GM12878 (cell line): Measurements from ENCODE around the gene TAGLN3. TPM values are rescaled to one million over a fixed set of nuclear protein-coding genes. Genes with fewer than 3 reads are reported as not detected.

Experiments used
- EGR1 ChIP-seq, 2 experiments: IDR thresholded peaks; 1 replicate in 1 of 2; 2 replicates in 1 of 2; pipeline ENCODE4 v1.6.1; 2011 to 2012; ENCODE audit warnings: low read depth in 2 of 2, low read length in 2 of 2, borderline replicate concordance in 1 of 2, mild to moderate bottlenecking in 1 of 2, moderate library complexity in 1 of 2
- IKZF2 ChIP-seq, 2 experiments: fragments of 450-650 bp; IDR thresholded peaks; 2 replicates each; pipeline ENCODE4 v1.6.1; 2017; ENCODE audit warnings: mild to moderate bottlenecking in 2 of 2, moderate library complexity in 2 of 2
- ZNF274 ChIP-seq: IDR thresholded peaks from one replicate; pipeline ENCODE4 v1.8.0; 2011; ENCODE audit not compliant: insufficient read length, insufficient read depth
- polyA plus RNA-seq, 11 experiments: library from polyadenylated mRNA; depleted of rRNA in 4 of 11; unstranded in 6 of 11; stranded (reverse) in 5 of 11; fragments of >200 nt; fragmentation: Nextera tagmentation in 4 of 11; fragmentation: Illumina TruSeq in 1 of 11; extraction: Ambion mirVana in 4 of 11; extraction: Trizol in 1 of 11; gene quantifications; 1 replicate in 1 of 11; 2 replicates in 10 of 11; pipeline versions ENCODE4 v1.2.1 to v1.2.3, GENCODE V29; 2011 to 2016; ENCODE audit warnings: inconsistent platforms in 2 of 11, missing spikeins in 2 of 11, low read depth in 1 of 11
- total RNA-seq, 4 experiments: library from RNA; depleted of rRNA in 3 of 4; stranded (reverse); fragments of >200 nt in 3 of 4; fragmentation: Illumina TruSeq in 1 of 4; extraction: Trizol in 1 of 4; gene quantifications; 2 replicates each; pipeline versions ENCODE4 v1.2.1 to v1.2.3, GENCODE V29; 2013 to 2021
- TF ChIP-seq, protein P1 (sequence below): fragments of 450-650 bp; formaldehyde crosslinking; IDR thresholded peaks from 2 replicates; pipeline ENCODE4 v1.4.0; 2020; ENCODE audit warnings: mild to moderate bottlenecking, moderate library complexity
- TF ChIP-seq, protein P2 (sequence below): fragments of 450-650 bp; IDR thresholded peaks from 2 replicates; pipeline ENCODE4 v1.6.1; 2017; ENCODE audit warnings: antibody characterized with exemption, mild to moderate bottlenecking, moderate library complexity

The TAGLN3 gene
- total and polyA plus RNA-seq, 10 of the 15 experiments (the other 5 are each of a cell fraction or from before 2014, with no cell fraction given): 0.06 to 0.53 (median 0.12) TPM; not detected in 3

DNA sequence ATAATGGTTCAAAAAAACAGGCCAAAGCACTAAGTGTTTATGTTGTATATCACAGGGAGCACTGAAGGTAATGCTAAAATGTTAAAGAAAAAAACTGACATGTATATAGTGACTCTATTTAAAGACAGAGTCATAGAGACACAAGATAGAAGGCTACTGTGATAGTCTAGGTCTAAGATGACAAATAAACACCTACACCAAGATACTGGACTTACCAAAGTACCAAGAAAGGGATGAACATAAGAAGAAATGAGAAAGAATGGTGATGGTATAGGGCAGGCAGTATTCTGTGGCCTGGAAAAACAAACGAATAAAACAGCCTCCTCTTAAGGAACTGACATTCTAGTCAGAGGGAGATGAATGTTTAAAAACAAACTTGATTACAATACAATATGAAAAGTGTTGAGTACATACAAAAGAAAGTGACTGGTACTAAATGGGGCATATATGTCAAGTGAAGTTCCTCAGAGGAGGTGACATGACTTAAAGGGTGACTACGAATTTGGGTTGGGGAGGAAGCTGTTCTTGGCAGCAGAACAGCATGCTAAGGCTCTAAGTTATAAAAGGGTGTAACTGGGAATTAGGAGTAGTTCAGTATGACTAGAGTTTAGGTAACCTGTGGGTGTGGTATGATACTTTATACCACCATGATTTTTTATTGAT is 14.0 kb upstream of the TAGLN3 start (continued):
- TF ChIP-seq, protein P1, sequence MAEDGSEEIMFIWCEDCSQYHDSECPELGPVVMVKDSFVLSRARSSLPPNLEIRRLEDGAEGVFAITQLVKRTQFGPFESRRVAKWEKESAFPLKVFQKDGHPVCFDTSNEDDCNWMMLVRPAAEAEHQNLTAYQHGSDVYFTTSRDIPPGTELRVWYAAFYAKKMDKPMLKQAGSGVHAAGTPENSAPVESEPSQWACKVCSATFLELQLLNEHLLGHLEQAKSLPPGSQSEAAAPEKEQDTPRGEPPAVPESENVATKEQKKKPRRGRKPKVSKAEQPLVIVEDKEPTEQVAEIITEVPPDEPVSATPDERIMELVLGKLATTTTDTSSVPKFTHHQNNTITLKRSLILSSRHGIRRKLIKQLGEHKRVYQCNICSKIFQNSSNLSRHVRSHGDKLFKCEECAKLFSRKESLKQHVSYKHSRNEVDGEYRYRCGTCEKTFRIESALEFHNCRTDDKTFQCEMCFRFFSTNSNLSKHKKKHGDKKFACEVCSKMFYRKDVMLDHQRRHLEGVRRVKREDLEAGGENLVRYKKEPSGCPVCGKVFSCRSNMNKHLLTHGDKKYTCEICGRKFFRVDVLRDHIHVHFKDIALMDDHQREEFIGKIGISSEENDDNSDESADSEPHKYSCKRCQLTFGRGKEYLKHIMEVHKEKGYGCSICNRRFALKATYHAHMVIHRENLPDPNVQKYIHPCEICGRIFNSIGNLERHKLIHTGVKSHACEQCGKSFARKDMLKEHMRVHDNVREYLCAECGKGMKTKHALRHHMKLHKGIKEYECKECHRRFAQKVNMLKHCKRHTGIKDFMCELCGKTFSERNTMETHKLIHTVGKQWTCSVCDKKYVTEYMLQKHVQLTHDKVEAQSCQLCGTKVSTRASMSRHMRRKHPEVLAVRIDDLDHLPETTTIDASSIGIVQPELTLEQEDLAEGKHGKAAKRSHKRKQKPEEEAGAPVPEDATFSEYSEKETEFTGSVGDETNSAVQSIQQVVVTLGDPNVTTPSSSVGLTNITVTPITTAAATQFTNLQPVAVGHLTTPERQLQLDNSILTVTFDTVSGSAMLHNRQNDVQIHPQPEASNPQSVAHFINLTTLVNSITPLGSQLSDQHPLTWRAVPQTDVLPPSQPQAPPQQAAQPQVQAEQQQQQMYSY (CRISPR knock-in tag): no peak
- no peak for TF ChIP-seq ZNF274
- no peak for TF ChIP-seq IKZF2 (IDR thresholded peaks at IDR 0.05)
- no peak for TF ChIP-seq EGR1 (IDR thresholded peaks at IDR 0.05; ENCODE audit: borderline replicate concordance in 1 of 2, low read depth in 2 of 2, low read length in 2 of 2)
- TF ChIP-seq, protein P2, sequence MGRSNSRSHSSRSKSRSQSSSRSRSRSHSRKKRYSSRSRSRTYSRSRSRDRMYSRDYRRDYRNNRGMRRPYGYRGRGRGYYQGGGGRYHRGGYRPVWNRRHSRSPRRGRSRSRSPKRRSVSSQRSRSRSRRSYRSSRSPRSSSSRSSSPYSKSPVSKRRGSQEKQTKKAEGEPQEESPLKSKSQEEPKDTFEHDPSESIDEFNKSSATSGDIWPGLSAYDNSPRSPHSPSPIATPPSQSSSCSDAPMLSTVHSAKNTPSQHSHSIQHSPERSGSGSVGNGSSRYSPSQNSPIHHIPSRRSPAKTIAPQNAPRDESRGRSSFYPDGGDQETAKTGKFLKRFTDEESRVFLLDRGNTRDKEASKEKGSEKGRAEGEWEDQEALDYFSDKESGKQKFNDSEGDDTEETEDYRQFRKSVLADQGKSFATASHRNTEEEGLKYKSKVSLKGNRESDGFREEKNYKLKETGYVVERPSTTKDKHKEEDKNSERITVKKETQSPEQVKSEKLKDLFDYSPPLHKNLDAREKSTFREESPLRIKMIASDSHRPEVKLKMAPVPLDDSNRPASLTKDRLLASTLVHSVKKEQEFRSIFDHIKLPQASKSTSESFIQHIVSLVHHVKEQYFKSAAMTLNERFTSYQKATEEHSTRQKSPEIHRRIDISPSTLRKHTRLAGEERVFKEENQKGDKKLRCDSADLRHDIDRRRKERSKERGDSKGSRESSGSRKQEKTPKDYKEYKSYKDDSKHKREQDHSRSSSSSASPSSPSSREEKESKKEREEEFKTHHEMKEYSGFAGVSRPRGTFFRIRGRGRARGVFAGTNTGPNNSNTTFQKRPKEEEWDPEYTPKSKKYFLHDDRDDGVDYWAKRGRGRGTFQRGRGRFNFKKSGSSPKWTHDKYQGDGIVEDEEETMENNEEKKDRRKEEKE: no peak
